Subcutaneous adipose tissue (tissue), 4 donors: ENCODE measurements around the gene CIRBP. TPM values are rescaled to one million over a fixed set of nuclear protein-coding genes. Genes with fewer than 3 reads are reported as not detected.

Experiments
- CTCF ChIP-seq: fragments of 450-650 bp; IDR thresholded peaks from one replicate; pipeline ENCODE4 v1.5.1; 2016; ENCODE audit warnings: low read depth, mild to moderate bottlenecking, control low read depth, antibody characterized with exemption, moderate library complexity
- total RNA-seq, 4 donors: library from RNA; depleted of rRNA; stranded (reverse); fragments of >200 nt; gene quantifications; one replicate each; pipeline ENCODE4 v1.1.0, GENCODE V29; 2016

CIRBP gene
- total RNA-seq, 4 donors from 2014 or later = 159 to 753 (median 413) TPM

GRCh38 chr19:1324249-1324805 is 55.2 kb downstream of the CIRBP start:
- no peak for TF ChIP-seq CTCF

Other genes starting within 250 kb of the CIRBP start
- 100 to 1,000 TPM in 2 of 4 donors, 10 to 100 TPM in 2; 65.1 to 193 (median 94.0) TPM for gene TMEM259, start 248.2 kb upstream of the CIRBP start, total RNA-seq
- gene RNU6-2, start 247.8 kb upstream of the CIRBP start, total RNA-seq = not detected
- 10 to 100 TPM; 32.1 to 86.8 (median 52.2) TPM for gene CNN2, start 242.7 kb upstream of the CIRBP start, total RNA-seq
- gene ABCA7, start 229.2 kb upstream of the CIRBP start, total RNA-seq = 10 to 100 TPM in 3 of 4 donors, 1 to 10 TPM in 1; 3.4 to 35.2 (median 12.2) TPM
- gene ARHGAP45, start 202.2 kb upstream of the CIRBP start, total RNA-seq = 10 to 100 TPM; 31.3 to 52.5 (median 44.0) TPM
- 100 to 1,000 TPM in 3 of 4 donors, 10 to 100 TPM in 1; 81.8 to 302 (median 127) TPM for gene POLR2E, start 174.0 kb upstream of the CIRBP start, total RNA-seq
- 1,000 to 10,000 TPM; 1,089 to 2,299 (median 1,463) TPM for gene GPX4, start 165.3 kb upstream of the CIRBP start, total RNA-seq
- 10 to 100 TPM; 13.4 to 51.2 (median 19.1) TPM for gene SBNO2, start 95.1 kb upstream of the CIRBP start, total RNA-seq
- 10 to 100 TPM; 22.8 to 71.8 (median 31.9) TPM for gene STK11, start 63.6 kb upstream of the CIRBP start, total RNA-seq
- 1 to 10 TPM in 1 of 4 donors, under 1 TPM in 1, not detected in 2; 0.57 to 1.1 TPM for gene CBARP, start 31.3 kb upstream of the CIRBP start, total RNA-seq
- 100 to 1,000 TPM in 1 of 4 donors, 10 to 100 TPM in 3; 47.9 to 118 (median 66.1) TPM for gene ATP5F1D, start 27.6 kb upstream of the CIRBP start, total RNA-seq
- 10 to 100 TPM in 2 of 4 donors, 1 to 10 TPM in 2; 8.0 to 43.1 (median 12.2) TPM for gene MIDN, start 20.7 kb upstream of the CIRBP start, total RNA-seq
- 10 to 100 TPM; 37.4 to 76.7 (median 46.7) TPM for gene FAM174C, start 6.2 kb downstream of the CIRBP start, total RNA-seq
- gene EFNA2, start 16.5 kb downstream of the CIRBP start, total RNA-seq = not detected
- 100 to 1,000 TPM in 2 of 4 donors, 10 to 100 TPM in 2; 38.5 to 105 (median 95.6) TPM for gene NDUFS7, start 114.6 kb downstream of the CIRBP start, total RNA-seq
- 10 to 100 TPM in 3 of 4 donors, 1 to 10 TPM in 1; 4.2 to 29.3 (median 17.2) TPM for gene GAMT, start 132.2 kb downstream of the CIRBP start, total RNA-seq
- gene DAZAP1, start 138.3 kb downstream of the CIRBP start, total RNA-seq = 10 to 100 TPM; 25.8 to 46.7 (median 33.6) TPM
- gene RPS15, start 169.1 kb downstream of the CIRBP start, total RNA-seq = 1,000 to 10,000 TPM; 2,032 to 3,816 (median 2,914) TPM
- under 1 TPM in 3 of 4 donors, not detected in 1; 0.17 to 0.22 (median 0.19) TPM for gene APC2, start 180.8 kb downstream of the CIRBP start, total RNA-seq
- 10 to 100 TPM in 3 of 4 donors, 1 to 10 TPM in 1; 2.9 to 29.4 (median 19.5) TPM for gene C19orf25, start 209.9 kb downstream of the CIRBP start, total RNA-seq
- gene PCSK4, start 221.0 kb downstream of the CIRBP start, total RNA-seq = 1 to 10 TPM in 3 of 4 donors, under 1 TPM in 1; 0.65 to 2.6 (median 1.8) TPM
- gene REEP6, start 221.8 kb downstream of the CIRBP start, total RNA-seq = 10 to 100 TPM in 1 of 4 donors, 1 to 10 TPM in 3; 3.1 to 19.0 (median 3.7) TPM
- gene ADAMTSL5, start 243.7 kb downstream of the CIRBP start, total RNA-seq = 1 to 10 TPM in 1 of 4 donors, under 1 TPM in 1, not detected in 2; 0.51 to 1.3 TPM